Renal pelvis (tissue), 4 donors: ENCODE results near the gene CAMK1D. TPM values are rescaled to one million over a fixed set of nuclear protein-coding genes. Genes with fewer than 3 reads are reported as not detected.

Source experiments
- DNase-seq: peaks from one replicate; pipeline ENCODE4 v3.0.0-alpha.2; 2013
- polyA plus RNA-seq, 3 donors: library from polyadenylated mRNA; unstranded; fragments of 120-200 nt; gene quantifications; one replicate each; pipeline ENCODE4 v1.2.1, GENCODE V29; 2013; ENCODE audit not compliant: insufficient read length in 3 of 3

The CAMK1D gene
- polyA plus RNA-seq, 3 donors: 9.2 to 11.8 (median 10.6) TPM

DNA sequence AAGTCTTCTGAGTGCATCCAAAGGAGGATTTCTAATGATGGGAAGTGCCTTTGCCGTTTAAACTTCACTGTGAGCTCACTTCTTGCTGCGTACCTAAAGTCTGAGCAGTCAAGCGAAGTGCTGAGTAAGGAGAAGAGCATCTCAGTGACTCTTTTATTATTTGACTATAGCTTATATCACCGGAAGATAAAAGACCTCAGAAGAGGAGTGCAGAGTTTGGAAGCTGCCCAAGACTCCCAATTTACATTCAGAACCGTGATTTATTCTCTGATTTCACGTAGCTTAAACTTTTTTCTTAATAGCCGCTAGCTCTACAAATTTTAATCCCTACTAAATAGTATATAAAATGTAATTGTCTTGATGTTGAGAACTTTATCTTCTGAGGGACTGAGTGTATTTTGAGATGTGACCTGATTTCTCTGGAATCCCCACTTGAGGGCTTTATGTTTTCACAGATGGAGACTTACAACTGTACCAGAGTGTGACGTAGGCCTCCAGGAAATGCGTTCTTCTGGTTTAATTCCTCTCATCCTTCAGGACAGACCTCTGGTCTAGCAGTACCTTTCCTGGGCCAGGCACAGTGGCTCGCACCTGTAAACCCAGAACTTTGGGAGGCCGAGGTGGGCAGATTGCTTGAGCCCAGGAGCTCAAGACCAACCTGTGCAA, 51.1 kb downstream of the CAMK1D start:
- no peak for DNase-seq

DNA sequence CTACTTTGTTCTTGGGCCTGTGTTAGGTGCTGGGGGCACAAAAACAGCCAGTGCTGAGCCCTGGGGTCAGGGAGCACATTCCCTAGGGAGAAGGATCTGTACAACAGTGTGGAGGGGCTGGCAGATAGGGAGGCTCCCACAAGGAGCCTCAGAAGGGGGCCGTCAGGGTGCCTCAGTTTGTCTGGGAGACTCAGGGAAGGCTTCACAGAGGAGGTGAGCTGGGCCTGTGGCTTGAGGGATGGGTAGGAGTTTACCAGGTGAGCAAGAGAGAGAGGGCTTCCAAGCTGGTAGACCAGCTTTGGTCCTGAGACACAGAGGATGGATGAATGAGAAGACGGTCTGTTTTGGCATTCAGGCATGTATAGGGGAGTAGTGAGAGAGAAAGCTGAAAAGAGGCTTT, 52.1 kb downstream of the CAMK1D start:
- DNase-seq: no peak

GRCh38 chr10:12403119-12403518, 53.8 kb downstream of the CAMK1D start:
- no peak for DNase-seq

GRCh38 chr10:12405342-12406320, 56.3 kb downstream of the CAMK1D start:
- no peak for DNase-seq

DNA sequence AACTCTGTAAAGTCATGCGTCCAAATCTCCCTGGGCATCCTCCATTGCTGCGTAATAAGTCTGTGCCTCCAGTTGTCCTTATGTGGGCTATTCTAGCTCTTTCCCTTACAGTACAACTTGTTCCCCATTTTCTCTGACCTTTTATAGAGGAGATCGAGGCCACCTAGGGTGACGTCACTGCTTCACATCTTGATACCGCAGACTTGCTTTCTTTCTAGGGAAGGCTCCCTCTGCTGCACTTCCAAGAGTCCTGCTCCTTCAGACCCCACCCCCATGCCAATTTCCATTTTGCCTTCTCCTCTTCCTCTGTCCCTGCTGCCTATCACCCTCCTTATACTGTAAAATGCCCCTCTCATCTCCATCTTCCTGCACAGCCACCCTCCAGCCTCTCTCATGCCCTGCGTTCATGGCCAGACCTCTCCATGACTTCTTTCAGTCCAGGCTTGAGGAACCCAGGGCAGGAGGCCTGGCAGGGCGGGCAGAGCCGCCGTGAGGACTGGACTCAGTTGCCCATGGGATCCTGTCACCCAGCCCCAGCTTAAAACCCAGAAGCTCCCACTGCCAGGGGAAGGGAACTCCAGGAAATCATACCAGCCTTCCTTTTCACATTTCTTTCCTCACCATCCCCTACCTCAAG, 57.5 kb downstream of the CAMK1D start:
- DNase-seq: no peak

DNA sequence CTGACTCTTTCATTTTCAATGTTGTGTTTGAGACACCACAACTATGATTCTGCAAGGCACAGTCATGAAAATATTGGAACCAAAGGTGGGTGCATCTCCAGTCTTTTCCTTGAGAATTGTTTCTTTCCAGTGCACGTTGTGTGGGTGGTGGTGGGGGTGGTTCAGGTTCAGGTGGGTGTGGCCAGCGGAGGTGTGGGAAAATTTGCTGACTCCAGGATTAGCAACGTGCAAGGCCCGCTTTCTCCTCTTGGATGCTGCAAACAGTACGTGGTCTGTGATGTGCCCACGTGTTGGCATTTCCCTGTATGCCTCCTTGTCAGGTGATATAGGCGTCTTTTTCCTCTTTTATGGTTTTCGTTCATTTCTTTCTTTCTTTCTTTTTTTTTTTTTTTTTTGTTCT, 59.1 kb downstream of the CAMK1D start:
- DNase-seq: no peak

DNA sequence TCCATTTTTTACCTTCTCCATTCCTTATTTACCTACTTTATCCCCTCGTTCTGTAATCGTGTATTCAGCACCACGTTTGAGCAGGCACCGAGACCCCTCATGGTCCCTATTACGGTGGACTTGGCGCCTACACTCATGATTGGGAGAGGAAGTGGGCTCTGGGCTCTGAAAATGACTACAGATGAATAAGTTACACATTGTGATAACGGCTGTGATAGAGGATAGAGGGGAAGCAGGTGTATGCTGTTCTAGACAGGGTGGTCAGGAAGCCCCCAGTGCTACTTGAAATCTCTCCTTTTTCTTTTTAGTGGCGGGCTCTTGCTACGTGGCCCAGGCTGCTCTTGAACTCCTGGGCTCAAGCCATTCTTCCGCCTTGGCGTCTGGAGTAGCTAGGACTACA, 59.8 kb downstream of the CAMK1D start:
- no peak for DNase-seq

GRCh38 chr10:12409613-12410012, 60.3 kb downstream of the CAMK1D start:
- no peak for DNase-seq

- no peak for DNase-seq
Observed at GRCh38 chr10:12412666-12413368, 63.5 kb downstream of the CAMK1D start.

DNA sequence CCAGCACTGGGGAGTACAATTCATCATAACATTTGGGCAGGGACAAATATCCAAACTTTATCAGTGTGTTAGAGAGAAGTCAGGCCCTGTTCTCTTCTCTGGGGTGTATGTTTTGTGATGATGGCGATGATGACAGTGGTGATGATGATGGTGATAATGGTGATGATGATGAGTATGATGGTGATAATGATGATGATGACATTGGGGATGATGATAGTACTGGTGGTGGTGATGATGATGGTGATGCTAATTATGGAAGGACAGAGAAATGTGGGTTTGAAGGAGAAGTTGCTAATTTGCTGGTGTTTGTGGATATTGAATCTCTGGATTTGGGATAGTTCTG, 64.0 kb downstream of the CAMK1D start:
- DNase-seq: no peak

- no peak for DNase-seq
Observed at GRCh38 chr10:12414278-12414989, 65.1 kb downstream of the CAMK1D start.

DNA sequence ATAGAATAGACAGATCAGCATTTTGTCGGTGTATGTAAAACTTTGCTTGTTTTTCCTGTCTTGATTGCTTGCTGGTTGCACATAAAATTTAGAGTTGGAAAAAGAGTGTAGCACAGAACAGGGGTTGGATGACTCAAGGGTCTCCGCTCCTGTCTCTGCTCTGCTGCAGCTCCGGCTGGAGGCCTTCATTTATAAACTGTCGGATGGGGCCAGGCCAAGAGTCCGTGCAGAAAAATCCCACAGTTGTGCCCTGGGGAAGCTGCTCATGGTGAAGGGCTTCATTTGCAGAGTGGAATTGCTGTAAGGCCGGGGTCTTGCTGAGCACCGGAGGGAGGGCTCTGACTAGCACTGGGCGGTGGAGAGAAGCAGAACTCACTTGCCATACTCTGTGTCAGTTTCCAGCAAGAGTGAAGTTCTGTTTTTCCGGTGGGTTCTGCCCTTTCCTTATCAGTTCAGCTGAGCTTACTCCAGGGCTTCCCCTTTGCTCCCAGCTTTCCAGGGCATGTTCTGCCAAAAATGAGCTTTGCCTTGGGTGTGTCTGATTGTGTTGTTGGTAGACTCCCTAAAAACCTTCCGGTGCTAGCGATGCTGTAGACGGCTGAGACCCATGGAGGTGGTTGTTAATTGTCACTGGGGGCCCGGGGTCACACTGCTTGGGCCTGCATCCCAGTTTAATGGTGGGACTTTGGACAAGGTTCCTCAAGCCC, 67.2 kb downstream of the CAMK1D start:
- DNase-seq: no peak

- no peak for DNase-seq
Observed at GRCh38 chr10:12417331-12417730, 68.0 kb downstream of the CAMK1D start.

GRCh38 chr10:12418000-12418399, 68.7 kb downstream of the CAMK1D start:
- DNase-seq: no peak

DNA sequence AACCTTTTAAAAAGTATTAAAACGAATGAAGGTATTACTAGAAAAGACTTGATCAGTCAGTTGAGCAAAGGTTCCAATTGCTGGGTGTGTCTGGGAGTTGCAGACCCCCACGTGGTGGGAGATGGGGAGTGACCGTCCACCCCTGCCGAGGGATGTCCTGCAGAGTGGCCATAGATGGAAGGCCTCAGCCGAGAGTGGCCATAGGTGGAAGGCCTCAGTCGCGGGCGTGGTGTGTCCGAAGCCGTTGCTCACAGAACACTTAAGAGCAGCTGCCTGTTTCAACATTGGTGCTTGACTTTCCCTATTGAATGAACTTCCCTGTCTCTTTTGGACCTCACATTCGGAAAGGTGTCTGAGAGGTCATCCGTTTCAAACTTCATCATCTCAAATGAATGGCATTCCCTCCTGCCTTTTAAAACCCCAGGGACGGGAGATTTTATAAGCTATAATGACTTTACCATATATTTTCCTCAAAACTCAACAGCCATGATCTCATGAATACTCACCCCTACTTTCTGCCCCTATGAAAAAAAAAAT, 69.4 kb downstream of the CAMK1D start:
- no peak for DNase-seq

GRCh38 chr10:12419262-12419847, 70.0 kb downstream of the CAMK1D start:
- no peak for DNase-seq

GRCh38 chr10:12420530-12421120, 71.3 kb downstream of the CAMK1D start:
- no peak for DNase-seq

GRCh38 chr10:12422189-12422588, 72.8 kb downstream of the CAMK1D start:
- DNase-seq: no peak

- no peak for DNase-seq
Observed at GRCh38 chr10:12423896-12424295, 74.5 kb downstream of the CAMK1D start.

DNA sequence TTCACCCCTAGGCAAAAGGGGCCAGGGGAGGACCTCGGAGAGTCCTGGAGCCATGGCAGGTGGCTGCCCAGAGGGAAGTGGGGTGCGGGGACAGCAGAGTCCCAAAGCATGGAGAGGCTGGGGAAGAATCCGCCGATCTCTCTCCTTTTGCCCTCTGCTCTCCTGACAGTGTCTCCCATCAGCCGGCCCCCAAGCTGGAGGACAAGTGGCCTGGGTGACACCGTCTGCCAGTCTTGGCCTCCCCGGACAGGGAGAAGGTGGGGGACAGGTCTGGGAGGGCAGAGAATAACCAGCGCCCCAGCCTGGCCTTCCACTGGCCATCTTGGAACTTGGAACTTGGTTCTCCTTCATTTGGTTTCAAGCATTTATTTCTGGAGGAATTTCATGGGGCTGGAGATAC, 77.9 kb downstream of the CAMK1D start:
- DNase-seq: no peak
